HG03159 (cell line): ENCODE results near the gene MCC.

Source experiments
- ATAC-seq: cut with Tn5 transposase; IDR thresholded peaks from one replicate; pipeline ENCODE4 v1.9.1; 2021; ENCODE audit warnings: mild to moderate bottlenecking, moderate library complexity; ENCODE audit not compliant: unreplicated experiment

Gene MCC

GRCh38 chr5:113253037-113253436, 235.2 kb downstream of the MCC start:
- no peak for ATAC-seq

GRCh38 chr5:113252066-113252465, 236.2 kb downstream of the MCC start:
- no peak for ATAC-seq

GRCh38 chr5:113250341-113250953, 237.8 kb downstream of the MCC start:
- ATAC-seq, result no peak

GRCh38 chr5:113249206-113249605, 239.0 kb downstream of the MCC start:
- ATAC-seq, result no peak

- no peak for ATAC-seq
Observed at GRCh38 chr5:113246361-113246870, 241.8 kb downstream of the MCC start.

GRCh38 chr5:113245427-113246225, 242.6 kb downstream of the MCC start:
- no peak for ATAC-seq

GRCh38 chr5:113244966-113245365, 243.3 kb downstream of the MCC start:
- no peak for ATAC-seq

GRCh38 chr5:113243349-113243664, 244.9 kb downstream of the MCC start:
- no peak for ATAC-seq

- no peak for ATAC-seq
Observed at GRCh38 chr5:113242481-113243348, 245.5 kb downstream of the MCC start.

- ATAC-seq, result no peak
Observed at GRCh38 chr5:113240951-113241726, 247.1 kb downstream of the MCC start.

GRCh38 chr5:113240032-113240431, 248.2 kb downstream of the MCC start:
- no peak for ATAC-seq

- no peak for ATAC-seq
Observed at GRCh38 chr5:113237893-113238292, 250.4 kb downstream of the MCC start.

GRCh38 chr5:113236536-113237288, 251.5 kb downstream of the MCC start:
- no peak for ATAC-seq

GRCh38 chr5:113235884-113236283, 252.4 kb downstream of the MCC start:
- ATAC-seq, result no peak

- no peak for ATAC-seq
Observed at GRCh38 chr5:113234546-113234945, 253.7 kb downstream of the MCC start.

- ATAC-seq, result no peak
Observed at GRCh38 chr5:113233606-113234005, 254.6 kb downstream of the MCC start.

- ATAC-seq, result no peak
Observed at GRCh38 chr5:113232667-113233066, 255.6 kb downstream of the MCC start.

- no peak for ATAC-seq
Observed at GRCh38 chr5:113232221-113232620, 256.0 kb downstream of the MCC start.

- no peak for ATAC-seq
Observed at GRCh38 chr5:113231653-113232000, 256.6 kb downstream of the MCC start.
